ENCODE results near the gene SIK3.

DNA sequence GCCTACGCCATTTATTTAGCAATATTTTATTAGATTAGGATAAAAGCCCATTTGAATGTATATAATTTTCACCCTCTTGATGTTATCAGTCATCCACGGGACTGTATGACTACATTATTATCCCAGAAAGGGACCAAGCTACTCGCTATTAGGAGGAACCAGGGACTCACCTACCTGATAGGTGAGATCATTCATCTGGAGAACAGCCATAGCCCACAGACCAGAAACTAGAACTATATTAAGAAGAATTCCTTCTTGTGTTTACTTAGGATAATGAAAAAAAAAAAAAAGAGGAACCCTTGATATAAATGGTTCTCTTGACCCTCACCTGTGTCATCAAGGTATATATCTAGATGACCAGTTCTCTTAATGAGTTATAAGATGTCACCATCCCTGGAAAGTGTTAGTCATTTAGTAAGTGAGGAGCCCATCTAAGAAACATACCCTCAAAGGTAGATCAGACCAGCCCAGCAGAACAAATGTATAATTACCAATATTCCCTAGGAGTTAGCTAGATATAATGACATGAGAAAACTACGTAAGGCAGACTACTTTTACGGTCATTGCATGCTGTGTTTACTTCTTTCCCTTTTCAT is 8.0 kb downstream of the SIK3 start:
- no peak for TF ChIP-seq POLR2A (IDR thresholded peaks at IDR 0.05; ENCODE audit: extremely low read depth, insufficient read length)
- TF ChIP-seq, protein P1, sequence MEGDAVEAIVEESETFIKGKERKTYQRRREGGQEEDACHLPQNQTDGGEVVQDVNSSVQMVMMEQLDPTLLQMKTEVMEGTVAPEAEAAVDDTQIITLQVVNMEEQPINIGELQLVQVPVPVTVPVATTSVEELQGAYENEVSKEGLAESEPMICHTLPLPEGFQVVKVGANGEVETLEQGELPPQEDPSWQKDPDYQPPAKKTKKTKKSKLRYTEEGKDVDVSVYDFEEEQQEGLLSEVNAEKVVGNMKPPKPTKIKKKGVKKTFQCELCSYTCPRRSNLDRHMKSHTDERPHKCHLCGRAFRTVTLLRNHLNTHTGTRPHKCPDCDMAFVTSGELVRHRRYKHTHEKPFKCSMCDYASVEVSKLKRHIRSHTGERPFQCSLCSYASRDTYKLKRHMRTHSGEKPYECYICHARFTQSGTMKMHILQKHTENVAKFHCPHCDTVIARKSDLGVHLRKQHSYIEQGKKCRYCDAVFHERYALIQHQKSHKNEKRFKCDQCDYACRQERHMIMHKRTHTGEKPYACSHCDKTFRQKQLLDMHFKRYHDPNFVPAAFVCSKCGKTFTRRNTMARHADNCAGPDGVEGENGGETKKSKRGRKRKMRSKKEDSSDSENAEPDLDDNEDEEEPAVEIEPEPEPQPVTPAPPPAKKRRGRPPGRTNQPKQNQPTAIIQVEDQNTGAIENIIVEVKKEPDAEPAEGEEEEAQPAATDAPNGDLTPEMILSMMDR (IDR thresholded peaks at IDR 0.05; ENCODE audit: low read depth, low read length) = no peak
- TF ChIP-seq, protein P2, sequence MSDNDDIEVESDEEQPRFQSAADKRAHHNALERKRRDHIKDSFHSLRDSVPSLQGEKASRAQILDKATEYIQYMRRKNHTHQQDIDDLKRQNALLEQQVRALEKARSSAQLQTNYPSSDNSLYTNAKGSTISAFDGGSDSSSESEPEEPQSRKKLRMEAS (IDR thresholded peaks at IDR 0.05; ENCODE audit: low read depth, low read length) = no peak
- TF ChIP-seq MYC (IDR thresholded peaks at IDR 0.05; ENCODE audit: low read depth, low read length) = no peak
